Stimulated activated CD4-positive, alpha-beta T cell treated with anti-CD3 and anti-CD28 coated beads, Interleukin-2, amount 100 ng/mL, for 4 hours (primary cell): ENCODE measurements around the gene CLDN6.

ENCODE experiments used
- DNase-seq: peaks from one replicate; pipeline ENCODE4 v3.0.0-alpha.2; 2020; ENCODE audit warnings: low read depth

CLDN6 gene

GRCh38 chr16:3027983-3028715, 10.2 kb upstream of the CLDN6 start:
- peak; percentile 82 for DNase-seq

GRCh38 chr16:3027489-3027795, 9.5 kb upstream of the CLDN6 start:
- no peak for DNase-seq

- DNase-seq: no peak
Observed at GRCh38 chr16:3026609-3027488, 8.9 kb upstream of the CLDN6 start.

GRCh38 chr16:3026003-3026378, 8.0 kb upstream of the CLDN6 start:
- DNase-seq: no peak

GRCh38 chr16:3025032-3026002, 7.3 kb upstream of the CLDN6 start:
- DNase-seq: no peak

GRCh38 chr16:3023669-3024478, 5.9 kb upstream of the CLDN6 start, which contains the start of the genes HCFC1R1 and THOC6:
HCFC1R1 (minus strand) TSS chr16:3023942; CDS start chr16:3023941, 1 bp downstream.
THOC6 (plus strand) TSS chr16:3024035; CDS start chr16:3024327, 292 bp downstream.
- peak; percentile 95 for DNase-seq

GRCh38 chr16:3023415-3023668, 5.4 kb upstream of the CLDN6 start:
- no peak for DNase-seq

- DNase-seq: no peak
Observed at GRCh38 chr16:3022684-3023414, 4.9 kb upstream of the CLDN6 start.

- peak; percentile 91 for DNase-seq
Observed at GRCh38 chr16:3022208-3022683, 4.3 kb upstream of the CLDN6 start.

GRCh38 chr16:3021449-3022207, 3.6 kb upstream of the CLDN6 start:
- DNase-seq: peak; percentile 84

GRCh38 chr16:3020604-3021448, 2.8 kb upstream of the CLDN6 start:
- DNase-seq: peak; percentile 62

GRCh38 chr16:3020247-3020603, 2.2 kb upstream of the CLDN6 start, which contains the start of gene TNFRSF12A:
TNFRSF12A (plus strand) TSS chr16:3020368; CDS start chr16:3020398, 30 bp downstream.
- DNase-seq: no peak

- DNase-seq: no peak
Observed at GRCh38 chr16:3019594-3020246, 1.7 kb upstream of the CLDN6 start.

GRCh38 chr16:3017344-3017743, 639 bp downstream of the CLDN6 start:
- no peak for DNase-seq

- DNase-seq: no peak
Observed at GRCh38 chr16:3015865-3016521, 2.0 kb downstream of the CLDN6 start.

GRCh38 chr16:3014971-3015370, 3.0 kb downstream of the CLDN6 start:
- no peak for DNase-seq

- no peak for DNase-seq
Observed at GRCh38 chr16:3013998-3014690, 3.8 kb downstream of the CLDN6 start.
